GM10248 (cell line): ENCODE measurements around the gene CEP97.
A peak's percentile ranks its signal among the peaks of the same experiment; 100 is the strongest.
"Not testable (repeated sequence)": the region's sequence is repeated elsewhere in the genome, so short reads cannot be mapped to it uniquely, and the experiment has no call there.

Experiments
- CTCF ChIA-PET: fragments of 300-600 bp; sonication (Branson Sonifier 250); formaldehyde crosslinking; extraction: SDS; loops from one replicate; lab custom pipeline; 2021; ENCODE audit warnings: antibody characterized with exemption; lab: Yijun Ruan, JAX
- POLR2A ChIA-PET: fragments of 350-650 bp; sonication (Branson Sonifier 250); formaldehyde crosslinking; extraction: SDS; loops from one replicate; lab custom pipeline; 2020; ENCODE audit warnings: antibody characterized with exemption; lab: Yijun Ruan, JAX
- DNase-seq: peaks from one replicate; pipeline ENCODE4 v3.0.0; 2012; ENCODE audit errors: extremely low spot score
- CTCF ChIP-seq: IDR thresholded peaks from 2 replicates; pipeline ENCODE4 v1.5.1; 2012; ENCODE audit warnings: mild to moderate bottlenecking, low read depth; ENCODE audit errors: extremely low read depth, missing control alignments, control extremely low read depth

Gene CEP97

GRCh38 chr3:101724329-101725193 is at the start of gene CEP97:
Gene CEP97 (plus strand): TSS chr3:101724614. CDS start chr3:101724677, 63 bp downstream.
- DNase-seq: peak; percentile 86
- CTCF ChIA-PET: interaction anchor here (0.8 to 1.8 kb wide), 8 partner anchors 8 to 151 kb away, joined by 3 to 8 read pairs (median 3); partner anchors contain the start of gene PCNP
- TF ChIP-seq CTCF: no peak
- POLR2A ChIA-PET: interaction anchor here (0.5 to 1.4 kb wide), 7 partner anchors 15 to 129 kb away, joined by 3 to 7 read pairs (median 3); partner anchors contain the start of genes NFKBIZ, NXPE3 and RPL24

- POLR2A ChIA-PET: interaction anchor here (0.6 to 3.6 kb wide), 5 partner anchors 9 to 962 kb away, joined by 3 to 22 read pairs (median 6); partner anchors contain the start of genes PCNP and RPL24
- no peak for DNase-seq
- TF ChIP-seq CTCF: no peak
- CTCF ChIA-PET: interaction anchor here (1.1 to 6.9 kb wide), 6 partner anchors 9 to 99 kb away, joined by 3 to 44 read pairs (median 5); partner anchors contain the start of gene RPL24
Measured at GRCh38 chr3:101675709-101676215, 48.7 kb upstream of the CEP97 start.

- peak; percentile 8 for TF ChIP-seq CTCF
- POLR2A ChIA-PET: interaction anchor here (0.6 to 3.6 kb wide), 5 partner anchors 9 to 185 kb away, joined by 3 to 22 read pairs (median 6); partner anchors contain the start of genes PCNP and RPL24
- CTCF ChIA-PET: interaction anchor here (1.1 to 6.9 kb wide), 6 partner anchors 8 to 100 kb away, joined by 3 to 44 read pairs (median 5); partner anchors contain the start of gene RPL24
- DNase-seq: peak; percentile 97
Measured at GRCh38 chr3:101676216-101676764, 48.1 kb upstream of the CEP97 start.

GRCh38 chr3:101676765-101677435 is 47.5 kb upstream of the CEP97 start, which contains the start of gene ZBTB11:
Gene ZBTB11 (minus strand): TSS chr3:101677132. CDS start chr3:101676914, 218 bp downstream.
- POLR2A ChIA-PET: interaction anchor here (0.6 to 3.6 kb wide), 8 partner anchors 8 to 184 kb away, joined by 3 to 22 read pairs (median 5); partner anchors contain the start of genes NFKBIZ, PCNP and RPL24
- TF ChIP-seq CTCF: peak; percentile 43
- DNase-seq: peak; percentile 96
- CTCF ChIA-PET: interaction anchor here (1.1 to 6.9 kb wide), 7 partner anchors 8 to 103 kb away, joined by 3 to 44 read pairs (median 5); partner anchors contain the start of genes PCNP and RPL24

GRCh38 chr3:101677436-101678286 is 46.8 kb upstream of the CEP97 start:
- POLR2A ChIA-PET: interaction anchor here (0.6 to 3.6 kb wide), 6 partner anchors 9 to 172 kb away, joined by 3 to 22 read pairs (median 4); partner anchors contain the start of genes CEP97, NFKBIZ and RPL24
- no peak for TF ChIP-seq CTCF
- CTCF ChIA-PET: interaction anchor here (0.8 to 6.9 kb wide), 5 partner anchors 8 to 104 kb away, joined by 3 to 44 read pairs (median 8); partner anchors contain the start of genes CEP97, PCNP and RPL24
- no peak for DNase-seq

GRCh38 chr3:101678837-101679236 is 45.6 kb upstream of the CEP97 start:
- DNase-seq: not testable (repeated sequence)
- POLR2A ChIA-PET: interaction anchor here (0.7 to 3.6 kb wide), 3 partner anchors 8 to 164 kb away, joined by 4 to 22 read pairs (median 4); partner anchors contain the start of genes CEP97 and RPL24
- CTCF ChIA-PET: interaction anchor here (2.4 to 6.9 kb wide), 2 partner anchors 14 to 105 kb away, joined by 8 to 44 read pairs; partner anchors contain the start of gene PCNP
